H1 (cell line): ENCODE results near the gene GALNTL6. TPM values are rescaled to one million over a fixed set of nuclear protein-coding genes. Genes with fewer than 3 reads are reported as not detected.

Experiments used
- CTCF ChIA-PET: fragments of 300-600 bp; sonication (Branson Sonifier 250); formaldehyde crosslinking; loops from one replicate; lab custom pipeline; 2021; ENCODE audit not compliant: partially characterized antibody; lab: Charles Lee
- POLR2A ChIA-PET: fragments of 300-600 bp; sonication (Branson Sonifier 250); formaldehyde crosslinking; loops from one replicate; lab custom pipeline; 2021; ENCODE audit warnings: inconsistent platforms; ENCODE audit not compliant: partially characterized antibody; lab: Charles Lee
- DNase-seq, 2 experiments: peaks; one replicate each; pipeline versions ENCODE4 v3.0.0 to v3.0.0-alpha.2; 2010 to 2022; ENCODE audit warnings: low spot score in 2 of 2, low read depth in 1 of 2, mixed read lengths in 1 of 2
- FAIRE-seq: peaks from 2 replicates; lab custom pipeline; 2011; peaks lifted over from hg19 to GRCh38; lab: Jason Lieb, UNC
- H2AFZ ChIP-seq: 2 replicates; pipeline ENCODE4 v1.8.1; 2012; ENCODE audit warnings: low read length, inconsistent platforms
- H2AK5ac ChIP-seq: 2 replicates; pipeline ENCODE4 v1.6.1; 2013; ENCODE audit warnings: low read depth, low read length
- H2BK120ac ChIP-seq: replicated peaks from 2 replicates; pipeline ENCODE3; 2013; ENCODE audit warnings: low read depth, low read length, inconsistent platforms
- H2BK12ac ChIP-seq: 2 replicates; pipeline ENCODE4 v1.6.1; 2013; ENCODE audit warnings: low read depth, low read length
- H2BK15ac ChIP-seq: 2 replicates; pipeline ENCODE4 v1.6.1; 2013; ENCODE audit warnings: low read length
- H2BK20ac ChIP-seq: 2 replicates; pipeline ENCODE4 v1.6.1; 2013; ENCODE audit warnings: low read length
- H2BK5ac ChIP-seq: 2 replicates; pipeline ENCODE4 v1.6.1; 2013; ENCODE audit warnings: low read depth, low read length
- H3K14ac ChIP-seq: 2 replicates; pipeline ENCODE4 v1.6.1; 2013; ENCODE audit warnings: inconsistent platforms; ENCODE audit not compliant: insufficient read length
- H3K18ac ChIP-seq: 2 replicates; pipeline ENCODE4 v1.6.1; 2013; ENCODE audit warnings: low read length; ENCODE audit errors: extremely low read depth
- H3K23ac ChIP-seq: 2 replicates; pipeline ENCODE4 v1.6.1; 2013; ENCODE audit warnings: inconsistent platforms; ENCODE audit not compliant: insufficient read length
- H3K23me2 ChIP-seq: 2 replicates; pipeline ENCODE4 v1.6.1; 2013; ENCODE audit warnings: low read depth, low read length
- H3K27ac ChIP-seq: 2 replicates; pipeline ENCODE4 v1.6.1; 2011; ENCODE audit warnings: low read depth, low read length, inconsistent platforms
- H3K27me3 ChIP-seq, 4 experiments: replicated peaks in 1 of 4; 1 replicate in 1 of 4; 2 replicates in 3 of 4; pipeline versions ENCODE4 v1.6.1 to v1.8.1; 2011 to 2013; ENCODE audit warnings: low read length in 3 of 4, mild to moderate bottlenecking in 3 of 4, inconsistent platforms in 2 of 4, mixed read lengths in 2 of 4, moderate library complexity in 1 of 4; ENCODE audit not compliant: control insufficient read depth in 3 of 4, insufficient read depth in 3 of 4; ENCODE audit errors: extremely low read depth in 1 of 4
- H3K36me3 ChIP-seq, 4 experiments: 2 replicates each; pipeline versions ENCODE4 v1.6.1 to v1.8.1; 2011 to 2013; ENCODE audit warnings: mild to moderate bottlenecking in 4 of 4, low read length in 3 of 4, moderate library complexity in 2 of 4, control low read depth in 1 of 4, inconsistent platforms in 1 of 4; ENCODE audit not compliant: insufficient read depth in 4 of 4, control insufficient read depth in 2 of 4
- H3K4ac ChIP-seq: replicated peaks from 2 replicates; pipeline ENCODE3; 2013; ENCODE audit warnings: low read length, low read depth, mixed read lengths, inconsistent platforms; ENCODE audit not compliant: insufficient read length
- H3K4me1 ChIP-seq, 4 experiments: replicated peaks in 1 of 4; 1 replicate in 1 of 4; 2 replicates in 3 of 4; pipeline versions ENCODE4 v1.6.1 to v1.8.1; 2011 to 2013; ENCODE audit warnings: low read length in 3 of 4, inconsistent platforms in 2 of 4, mixed read lengths in 1 of 4; ENCODE audit not compliant: insufficient read depth in 4 of 4, control insufficient read depth in 3 of 4
- H3K4me2 ChIP-seq, 2 experiments: 2 replicates each; pipeline versions ENCODE4 v1.6.1 to v1.8.1; 2011 to 2013; ENCODE audit warnings: low read depth in 2 of 2, low read length in 2 of 2, control low read depth in 1 of 2, inconsistent platforms in 1 of 2, mild to moderate bottlenecking in 1 of 2; ENCODE audit not compliant: insufficient read depth in 1 of 2
- H3K4me3 ChIP-seq, 4 experiments: fragments of 200-600, 300-600 bp in 1 of 4; sonication (generic), shearing (Covaris generic), sonication (Bioruptor Twin) in 1 of 4; 2 replicates each; pipeline versions ENCODE4 v1.5.1 to v1.8.1; 2011 to 2016; ENCODE audit warnings: low read length in 4 of 4, low read depth in 3 of 4, control low read depth in 2 of 4, inconsistent platforms in 2 of 4, mild to moderate bottlenecking in 2 of 4, mixed read lengths in 1 of 4, moderate library complexity in 1 of 4; ENCODE audit not compliant: insufficient read depth in 2 of 4; ENCODE audit errors: extremely low read depth in 1 of 4
- H3K56ac ChIP-seq: replicated peaks from 2 replicates; pipeline ENCODE3; 2013; ENCODE audit warnings: low read depth, mild to moderate bottlenecking, mixed read lengths, low read length, inconsistent platforms; ENCODE audit not compliant: insufficient read length
- H3K79me1 ChIP-seq: 2 replicates; pipeline ENCODE4 v1.6.1; 2013; ENCODE audit warnings: low read depth, low read length, control low read depth
- H3K79me2 ChIP-seq, 2 experiments: 2 replicates each; pipeline versions ENCODE4 v1.6.1 to v1.8.1; 2012 to 2013; ENCODE audit warnings: low read length in 2 of 2, mild to moderate bottlenecking in 2 of 2, inconsistent platforms in 1 of 2; ENCODE audit not compliant: insufficient read depth in 2 of 2, control insufficient read depth in 1 of 2
- H3K9ac ChIP-seq, 4 experiments: replicated peaks in 1 of 4; 1 replicate in 1 of 4; 2 replicates in 3 of 4; pipeline versions ENCODE4 v1.6.1 to v1.8.1; 2011 to 2013; ENCODE audit warnings: low read depth in 3 of 4, low read length in 3 of 4, control low read depth in 2 of 4, mild to moderate bottlenecking in 2 of 4, moderate library complexity in 2 of 4, inconsistent platforms in 1 of 4; ENCODE audit errors: extremely low read depth in 1 of 4
- H3K9me3 ChIP-seq, 2 experiments: 2 replicates each; pipeline versions ENCODE4 v1.6.1 to v1.8.1; 2012 to 2013; ENCODE audit warnings: mild to moderate bottlenecking in 2 of 2, moderate library complexity in 2 of 2, control low read depth in 1 of 2, inconsistent platforms in 1 of 2, low read depth in 1 of 2, low read length in 1 of 2, mixed read lengths in 1 of 2; ENCODE audit not compliant: insufficient read depth in 2 of 2
- H4K20me1 ChIP-seq, 2 experiments: replicated peaks in 1 of 2; 2 replicates each; pipeline versions ENCODE3 to v1.8.1; 2011 to 2013; ENCODE audit warnings: inconsistent platforms in 2 of 2, low read length in 2 of 2, mild to moderate bottlenecking in 1 of 2; ENCODE audit not compliant: insufficient read depth in 2 of 2, control insufficient read depth in 1 of 2
- H4K5ac ChIP-seq: 2 replicates; pipeline ENCODE4 v1.6.1; 2013; ENCODE audit warnings: low read length, low read depth, mixed read lengths, inconsistent platforms; ENCODE audit not compliant: insufficient read length
- H4K8ac ChIP-seq: 2 replicates; pipeline ENCODE4 v1.8.0; 2013; ENCODE audit warnings: mild to moderate bottlenecking, moderate library complexity, low read length, inconsistent platforms; ENCODE audit not compliant: insufficient read depth; ENCODE audit errors: extremely low read depth
- H4K91ac ChIP-seq: replicated peaks from 2 replicates; pipeline ENCODE3; 2013; ENCODE audit warnings: low read length, mixed read lengths, inconsistent platforms; ENCODE audit not compliant: insufficient read length
- CBX5 ChIP-seq: fragments of 300-800, 300-1000 bp; sonication (generic); IDR thresholded peaks from 2 replicates; pipeline ENCODE4 v1.7.1; 2016; ENCODE audit warnings: antibody characterized with exemption, low read length, low read depth
- SAP30 ChIP-seq: fragments of 300-600 bp; sonication (generic); IDR thresholded peaks from 2 replicates; pipeline ENCODE4 v1.7.1; 2012; ENCODE audit warnings: low read length, moderate library complexity, mild to moderate bottlenecking, inconsistent platforms; ENCODE audit not compliant: insufficient read depth, insufficient replicate concordance
- WGBS, 2 experiments: shearing (Covaris generic) in 1 of 2; methylation state at CpG; one replicate each; pipeline versions ENCODE4 v1.1.6 to v1.1.7; 2013 to 2015; ENCODE audit warnings: low lambda C conversion rate in 2 of 2, mixed read lengths in 2 of 2, inconsistent platforms in 1 of 2, low coverage in 1 of 2, missing lambda C conversion rate in 1 of 2; ENCODE audit not compliant: insufficient replicate concordance in 2 of 2, insufficient coverage in 1 of 2, insufficient read length in 1 of 2; ENCODE audit errors: extremely low coverage in 1 of 2, missing lambda C conversion rate in 1 of 2; 5-methylcytosine and 5-hydroxymethylcytosine counted together
- polyA plus RNA-seq, 7 experiments: library from polyadenylated mRNA; depleted of rRNA in 3 of 7; stranded (reverse) in 5 of 7; unstranded in 2 of 7; fragments of >200 nt in 5 of 7; fragments of 200-250 nt in 2 of 7; gene quantifications; 1 replicate in 5 of 7; 2 replicates in 1 of 7; 4 replicates in 1 of 7; pipeline versions ENCODE4 v1.2.1 to v1.2.3, GENCODE V29; 2011 to 2013; ENCODE audit warnings: missing spikeins in 2 of 7, mixed read lengths in 2 of 7
- total RNA-seq: library from RNA; stranded (reverse); fragmentation: NEBNext Ultra II Directional; extraction: Animal tissue kit (Norgen Biotek cat#: 25700); gene quantifications from 2 replicates; pipeline ENCODE4 v1.2.1, GENCODE V29; 2021

Gene GALNTL6
- total and polyA plus RNA-seq, 2 of the 8 experiments (the other 6 are each of a cell fraction or from before 2014, with no cell fraction given) = 0.03 to 0.32 TPM

DNA sequence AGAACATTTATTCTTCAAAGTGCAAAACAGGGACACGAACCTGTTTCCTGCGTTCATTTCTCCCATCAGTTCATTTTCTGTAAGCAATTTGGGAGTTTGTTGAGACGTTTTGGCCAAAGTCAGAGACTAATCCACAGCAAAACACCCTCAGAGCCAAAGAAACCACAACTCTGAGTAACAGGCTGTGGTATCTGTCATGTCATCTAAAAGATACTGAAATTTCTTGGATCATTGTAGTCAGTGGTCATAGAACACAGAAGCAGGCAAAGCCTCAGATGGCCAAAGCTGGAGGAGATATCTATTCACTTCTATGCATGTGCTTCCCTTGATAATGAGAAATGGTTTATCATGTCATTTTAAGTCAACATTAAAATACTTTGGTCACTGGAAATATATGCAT lies 869.8 kb downstream of the GALNTL6 start:
- Histone ChIP-seq H3K27ac (no peak overlapping the region), H3K56ac (no peak overlapping the region), H2BK20ac (no peak overlapping the region), H2BK12ac (no peak overlapping the region), H2AFZ (no peak overlapping the region), H2BK120ac (no peak overlapping the region), H3K23me2 (no peaks in the 10 kb centered on the region), H3K36me3 (no peaks in the 10 kb centered on the region), H3K79me1 (no peaks in the 10 kb centered on the region), H3K9me3 (no peaks in the 10 kb centered on the region), H3K4me3 (no peak overlapping the region), H2BK15ac (no peak overlapping the region), H3K14ac (no peak overlapping the region), H4K5ac (no peak overlapping the region), H4K20me1 (no peaks in the 10 kb centered on the region), H3K18ac (no peak overlapping the region), H4K91ac (no peak overlapping the region), H2AK5ac (no peak overlapping the region), H3K4me1 (no peaks in the 10 kb centered on the region), H3K23ac (no peak overlapping the region), H4K8ac (no peak overlapping the region), H3K79me2 (no peaks in the 10 kb centered on the region), H2BK5ac (no peak overlapping the region), H3K9ac (no peak overlapping the region), H3K27me3 (no peaks in the 10 kb centered on the region), H3K4me2 (no peak overlapping the region), H3K4ac (no peak overlapping the region)
- DNase-seq = no peak
- no peak for FAIRE-seq
- WGBS, 2 experiments = 83% methylated on average over 3 of the region's 3 CpGs; no CpG with 5 or more reads in 1 of the 2 experiments
- CTCF ChIA-PET = no interaction called here
- POLR2A ChIA-PET = no interaction called here
- TF ChIP-seq CBX5 (no peak), SAP30 (no peak)
